ENCODE results near the gene ZNF773. TPM values are rescaled to one million over a fixed set of nuclear protein-coding genes. Genes with fewer than 3 reads are reported as not detected.

Gene ZNF773
- polyA plus RNA-seq, 1 donor from 2014 or later = 23.3 TPM

DNA sequence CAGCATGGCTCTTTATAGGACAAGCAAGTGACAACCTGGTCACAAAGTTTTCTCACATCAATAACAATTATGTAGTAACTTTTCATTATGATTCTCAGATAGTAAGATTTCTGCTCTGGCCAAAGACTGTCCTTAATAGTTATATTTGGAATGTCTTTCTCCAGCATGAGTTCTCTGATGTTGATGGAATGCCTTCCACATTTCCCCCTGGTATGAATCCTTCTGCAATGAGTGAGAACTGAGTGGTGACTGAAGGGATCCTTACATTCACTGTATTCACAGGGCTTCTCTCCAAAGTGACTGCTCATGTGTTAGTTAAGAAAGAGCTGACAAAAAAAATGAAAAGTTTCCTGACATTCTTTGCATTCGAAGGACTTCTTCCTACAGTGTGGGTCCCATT, 46.8 kb downstream of the ZNF773 start:
- H3K27ac ChIP-seq (ENCODE audit: low read length) = no peak overlapping the region
- TF ChIP-seq, protein P1, sequence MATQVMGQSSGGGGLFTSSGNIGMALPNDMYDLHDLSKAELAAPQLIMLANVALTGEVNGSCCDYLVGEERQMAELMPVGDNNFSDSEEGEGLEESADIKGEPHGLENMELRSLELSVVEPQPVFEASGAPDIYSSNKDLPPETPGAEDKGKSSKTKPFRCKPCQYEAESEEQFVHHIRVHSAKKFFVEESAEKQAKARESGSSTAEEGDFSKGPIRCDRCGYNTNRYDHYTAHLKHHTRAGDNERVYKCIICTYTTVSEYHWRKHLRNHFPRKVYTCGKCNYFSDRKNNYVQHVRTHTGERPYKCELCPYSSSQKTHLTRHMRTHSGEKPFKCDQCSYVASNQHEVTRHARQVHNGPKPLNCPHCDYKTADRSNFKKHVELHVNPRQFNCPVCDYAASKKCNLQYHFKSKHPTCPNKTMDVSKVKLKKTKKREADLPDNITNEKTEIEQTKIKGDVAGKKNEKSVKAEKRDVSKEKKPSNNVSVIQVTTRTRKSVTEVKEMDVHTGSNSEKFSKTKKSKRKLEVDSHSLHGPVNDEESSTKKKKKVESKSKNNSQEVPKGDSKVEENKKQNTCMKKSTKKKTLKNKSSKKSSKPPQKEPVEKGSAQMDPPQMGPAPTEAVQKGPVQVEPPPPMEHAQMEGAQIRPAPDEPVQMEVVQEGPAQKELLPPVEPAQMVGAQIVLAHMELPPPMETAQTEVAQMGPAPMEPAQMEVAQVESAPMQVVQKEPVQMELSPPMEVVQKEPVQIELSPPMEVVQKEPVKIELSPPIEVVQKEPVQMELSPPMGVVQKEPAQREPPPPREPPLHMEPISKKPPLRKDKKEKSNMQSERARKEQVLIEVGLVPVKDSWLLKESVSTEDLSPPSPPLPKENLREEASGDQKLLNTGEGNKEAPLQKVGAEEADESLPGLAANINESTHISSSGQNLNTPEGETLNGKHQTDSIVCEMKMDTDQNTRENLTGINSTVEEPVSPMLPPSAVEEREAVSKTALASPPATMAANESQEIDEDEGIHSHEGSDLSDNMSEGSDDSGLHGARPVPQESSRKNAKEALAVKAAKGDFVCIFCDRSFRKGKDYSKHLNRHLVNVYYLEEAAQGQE (IDR thresholded peaks at IDR 0.05; ENCODE audit: borderline replicate concordance) = no peak
- no peak for TF ChIP-seq TAF1 (IDR thresholded peaks at IDR 0.05; ENCODE audit: low read depth)
- no peak for TF ChIP-seq MXI1 (conservative IDR thresholded peaks at IDR 0.05; ENCODE audit: poor library complexity, severe bottlenecking)
- no peak for TF ChIP-seq SMC3 (conservative IDR thresholded peaks at IDR 0.05; ENCODE audit: poor library complexity)
- no peak for TF ChIP-seq CTCF (IDR thresholded peaks at IDR 0.05; ENCODE audit: poor library complexity, severe bottlenecking)
- no peak for TF ChIP-seq POLR2AphosphoS5 (IDR thresholded peaks at IDR 0.05)
- TF ChIP-seq RAD21 (conservative IDR thresholded peaks at IDR 0.05) = no peak
- no peak for TF ChIP-seq EZH2 (IDR thresholded peaks at IDR 0.05; ENCODE audit: borderline replicate concordance, insufficient read depth, low read length, poor library complexity, severe bottlenecking)
- TF ChIP-seq EP300 (conservative IDR thresholded peaks at IDR 0.05; ENCODE audit: poor library complexity, severe bottlenecking) = no peak
- H4K20me1 ChIP-seq (ENCODE audit: insufficient read depth) = no peaks in the 10 kb centered on the region
- H2AFZ ChIP-seq (ENCODE audit: low read depth, low read length) = no peak overlapping the region
- H3K9me2 ChIP-seq (ENCODE audit: insufficient read depth, low read length) = no peaks in the 10 kb centered on the region
- no peak overlapping the region for H3K4me2 ChIP-seq (ENCODE audit: low read length)
- H3K9ac ChIP-seq (ENCODE audit: low read length) = no peak overlapping the region
- no peaks in the 10 kb centered on the region for H3K27me3 ChIP-seq (ENCODE audit: insufficient read depth, low read depth, low read length)
- H3K79me2 ChIP-seq (replicated peaks; ENCODE audit: insufficient read depth, low read length) = peaks cover 3% of the 10 kb centered on the region
- H3K36me3 ChIP-seq (ENCODE audit: insufficient read depth, low read length) = peaks cover 51% of the 10 kb centered on the region
- peaks cover 32% of the 10 kb centered on the region for H3K9me3 ChIP-seq (ENCODE audit: low read length)
- H3K4me3 ChIP-seq (ENCODE audit: low read length) = no peak overlapping the region
- no peaks in the 10 kb centered on the region for H3F3A ChIP-seq (ENCODE audit: insufficient read depth, low read length, poor library complexity, severe bottlenecking)

DNA sequence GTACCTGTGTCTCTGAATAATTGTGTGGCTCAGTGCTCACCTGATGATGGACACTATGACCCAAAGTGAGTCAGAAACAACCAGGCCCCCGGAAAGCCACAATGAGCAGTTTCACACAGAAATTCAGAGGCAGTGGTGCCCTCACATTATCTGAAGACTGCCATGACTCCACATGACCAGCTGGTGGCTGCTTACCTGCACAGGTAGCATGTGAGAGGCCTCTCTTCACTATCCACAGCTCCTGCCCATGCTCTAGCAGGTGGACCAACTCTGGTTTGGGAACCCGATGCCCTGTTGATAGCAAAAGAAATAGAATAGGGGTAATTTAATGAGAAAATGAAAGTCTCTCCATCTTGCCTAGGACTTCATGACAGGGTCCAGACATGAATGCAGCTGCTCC, 52.7 kb downstream of the ZNF773 start:
- Histone ChIP-seq H3K4me2 (ENCODE audit: low read length) (no peak overlapping the region), H3K79me2 (replicated peaks; ENCODE audit: insufficient read depth, low read length) (no peaks in the 10 kb centered on the region), H3K27me3 (ENCODE audit: insufficient read depth, low read depth, low read length) (no peaks in the 10 kb centered on the region), H3K9me3 (ENCODE audit: low read length) (peaks cover 13% of the 10 kb centered on the region), H3K27ac (ENCODE audit: low read length) (no peak overlapping the region), H3F3A (ENCODE audit: insufficient read depth, low read length, poor library complexity, severe bottlenecking) (no peaks in the 10 kb centered on the region), H3K9me2 (ENCODE audit: insufficient read depth, low read length) (no peaks in the 10 kb centered on the region), H3K4me3 (ENCODE audit: low read length) (no peak overlapping the region), H3K36me3 (ENCODE audit: insufficient read depth, low read length) (peaks cover 46% of the 10 kb centered on the region), H4K20me1 (ENCODE audit: insufficient read depth) (no peaks in the 10 kb centered on the region), H3K9ac (ENCODE audit: low read length) (no peak overlapping the region), H2AFZ (ENCODE audit: low read depth, low read length) (no peak overlapping the region)
- TF ChIP-seq, protein P1 (IDR thresholded peaks at IDR 0.05; ENCODE audit: borderline replicate concordance) = no peak

Data from neural cell (in vitro differentiated cells).